WERI-Rb-1 (cell line): Measurements from ENCODE around the gene TBXAS1.

Experiments
- DNase-seq: peaks from one replicate; pipeline ENCODE4 v3.0.0-alpha.2; 2020
- H3K27ac ChIP-seq: fragments of 250-450 bp; sonication (Bioruptor Pico); 2 replicates; pipeline ENCODE4 v1.5.1; 2020; ENCODE audit warnings: mild to moderate bottlenecking, moderate library complexity
- H3K27me3 ChIP-seq: fragments of 250-450 bp; sonication (Bioruptor Pico); 2 replicates; pipeline ENCODE4 v1.5.1; 2021; ENCODE audit warnings: mild to moderate bottlenecking, low read depth, moderate library complexity; ENCODE audit not compliant: insufficient read depth, severe bottlenecking
- H3K36me3 ChIP-seq: fragments of 250-450 bp; sonication (Bioruptor Pico); 2 replicates; pipeline ENCODE4 v1.5.1; 2020; ENCODE audit warnings: mild to moderate bottlenecking, moderate library complexity
- H3K4me3 ChIP-seq: 2 replicates; pipeline ENCODE4 v1.5.1; 2011; ENCODE audit warnings: low read depth, mild to moderate bottlenecking, control low read depth, low read length
- H3K9me3 ChIP-seq: fragments of 250-450 bp; sonication (Bioruptor Pico); 2 replicates; pipeline ENCODE4 v1.5.1; 2021; ENCODE audit warnings: mild to moderate bottlenecking, moderate library complexity; ENCODE audit not compliant: severe bottlenecking
- CTCF ChIP-seq: IDR thresholded peaks from 2 replicates; pipeline ENCODE4 v1.5.1; 2011; ENCODE audit warnings: low read depth, mild to moderate bottlenecking, control low read depth, inconsistent platforms, low read length

The TBXAS1 gene

GRCh38 chr7:140034421-140034820, 205.4 kb downstream of the TBXAS1 start:
- Histone ChIP-seq H3K9me3 (no peaks in the 10 kb centered on the region), H3K27me3 (no peaks in the 10 kb centered on the region), H3K36me3 (no peaks in the 10 kb centered on the region), H3K4me3 (no peak overlapping the region), H3K27ac (no peak overlapping the region)
- DNase-seq, result no peak
- no peak for TF ChIP-seq CTCF

- no peak for TF ChIP-seq CTCF
- Histone ChIP-seq H3K9me3 (no peaks in the 10 kb centered on the region), H3K27ac (no peak overlapping the region), H3K4me3 (no peak overlapping the region), H3K36me3 (no peaks in the 10 kb centered on the region), H3K27me3 (no peaks in the 10 kb centered on the region)
- DNase-seq, result no peak
Measured at GRCh38 chr7:140035400-140036223, 206.5 kb downstream of the TBXAS1 start.

- Histone ChIP-seq H3K36me3 (no peaks in the 10 kb centered on the region), H3K27me3 (no peaks in the 10 kb centered on the region), H3K27ac (no peak overlapping the region), H3K4me3 (no peak overlapping the region), H3K9me3 (no peaks in the 10 kb centered on the region)
- TF ChIP-seq CTCF, result no peak
- DNase-seq, result no peak
Measured at GRCh38 chr7:140036224-140036962, 207.3 kb downstream of the TBXAS1 start.

GRCh38 chr7:140039066-140039465, 210.0 kb downstream of the TBXAS1 start:
- H3K9me3 ChIP-seq, result no peaks in the 10 kb centered on the region
- H3K36me3 ChIP-seq, result no peaks in the 10 kb centered on the region
- no peak for DNase-seq
- H3K27me3 ChIP-seq, result no peaks in the 10 kb centered on the region
- H3K4me3 ChIP-seq, result no peak overlapping the region
- H3K27ac ChIP-seq, result no peak overlapping the region
- no peak for TF ChIP-seq CTCF

- no peak overlapping the region for H3K27ac ChIP-seq
- no peaks in the 10 kb centered on the region for H3K36me3 ChIP-seq
- no peaks in the 10 kb centered on the region for H3K9me3 ChIP-seq
- no peak for TF ChIP-seq CTCF
- no peaks in the 10 kb centered on the region for H3K27me3 ChIP-seq
- no peak overlapping the region for H3K4me3 ChIP-seq
- no peak for DNase-seq
Measured at GRCh38 chr7:140039896-140040295, 210.8 kb downstream of the TBXAS1 start.
